NCI-H1417 (cell line): ENCODE data around the gene NEFH.
"Not testable (repeated sequence)": the region's sequence is repeated elsewhere in the genome, so short reads cannot be mapped to it uniquely, and the experiment has no call there.

Experiments used
- DNase-seq, 3 experiments: peaks; one replicate each; lab custom pipeline; 2025; lab: John Stamatoyannopoulos, UW

Gene NEFH, protein sequence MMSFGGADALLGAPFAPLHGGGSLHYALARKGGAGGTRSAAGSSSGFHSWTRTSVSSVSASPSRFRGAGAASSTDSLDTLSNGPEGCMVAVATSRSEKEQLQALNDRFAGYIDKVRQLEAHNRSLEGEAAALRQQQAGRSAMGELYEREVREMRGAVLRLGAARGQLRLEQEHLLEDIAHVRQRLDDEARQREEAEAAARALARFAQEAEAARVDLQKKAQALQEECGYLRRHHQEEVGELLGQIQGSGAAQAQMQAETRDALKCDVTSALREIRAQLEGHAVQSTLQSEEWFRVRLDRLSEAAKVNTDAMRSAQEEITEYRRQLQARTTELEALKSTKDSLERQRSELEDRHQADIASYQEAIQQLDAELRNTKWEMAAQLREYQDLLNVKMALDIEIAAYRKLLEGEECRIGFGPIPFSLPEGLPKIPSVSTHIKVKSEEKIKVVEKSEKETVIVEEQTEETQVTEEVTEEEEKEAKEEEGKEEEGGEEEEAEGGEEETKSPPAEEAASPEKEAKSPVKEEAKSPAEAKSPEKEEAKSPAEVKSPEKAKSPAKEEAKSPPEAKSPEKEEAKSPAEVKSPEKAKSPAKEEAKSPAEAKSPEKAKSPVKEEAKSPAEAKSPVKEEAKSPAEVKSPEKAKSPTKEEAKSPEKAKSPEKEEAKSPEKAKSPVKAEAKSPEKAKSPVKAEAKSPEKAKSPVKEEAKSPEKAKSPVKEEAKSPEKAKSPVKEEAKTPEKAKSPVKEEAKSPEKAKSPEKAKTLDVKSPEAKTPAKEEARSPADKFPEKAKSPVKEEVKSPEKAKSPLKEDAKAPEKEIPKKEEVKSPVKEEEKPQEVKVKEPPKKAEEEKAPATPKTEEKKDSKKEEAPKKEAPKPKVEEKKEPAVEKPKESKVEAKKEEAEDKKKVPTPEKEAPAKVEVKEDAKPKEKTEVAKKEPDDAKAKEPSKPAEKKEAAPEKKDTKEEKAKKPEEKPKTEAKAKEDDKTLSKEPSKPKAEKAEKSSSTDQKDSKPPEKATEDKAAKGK

DNA sequence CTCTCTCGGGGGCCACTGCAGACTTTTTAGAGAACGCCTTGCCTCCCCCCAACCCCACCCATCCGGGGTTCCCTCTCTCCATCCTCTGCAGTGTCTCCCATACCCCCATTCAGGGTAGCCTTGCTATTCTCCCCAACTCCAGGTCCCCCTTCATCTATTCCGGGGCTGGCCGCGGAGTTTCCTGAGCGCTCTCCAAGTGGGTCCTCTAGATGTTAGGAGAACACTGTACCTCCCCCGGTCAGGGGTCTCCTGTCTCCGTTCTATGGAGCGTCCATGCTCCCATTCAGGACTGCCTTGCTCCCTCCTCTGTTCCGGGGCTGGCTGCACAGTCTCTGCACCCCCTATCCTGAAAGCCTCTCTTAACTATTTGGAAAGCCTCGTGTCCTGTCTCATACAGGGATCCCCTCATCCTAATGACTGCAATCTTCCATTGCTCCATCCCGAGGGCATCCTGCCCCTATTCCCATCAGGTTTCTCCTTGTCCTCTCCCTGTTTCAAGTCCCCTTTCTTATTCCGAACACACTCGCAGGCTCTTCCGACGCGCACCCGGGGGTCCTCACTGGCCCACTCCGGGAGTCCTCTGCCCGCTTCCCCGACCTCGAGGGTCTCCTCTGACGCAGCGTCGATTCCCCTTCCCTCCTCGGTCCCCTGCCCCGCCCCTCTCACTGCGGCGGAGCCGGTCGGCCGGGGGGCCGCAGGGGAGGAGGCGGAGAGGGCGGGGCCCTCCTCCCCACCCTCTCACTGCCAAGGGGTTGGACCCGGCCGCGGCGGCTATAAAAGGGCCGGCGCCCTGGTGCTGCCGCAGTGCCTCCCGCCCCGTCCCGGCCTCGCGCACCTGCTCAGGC, at the start of gene NEFH:
NEFH (plus strand) TSS at position 802 of the 845 bp plus-strand sequence. CDS start 45 bp downstream, outside the sequence.
- DNase-seq: peak; percentile 13 to 19 (median 14)

DNA sequence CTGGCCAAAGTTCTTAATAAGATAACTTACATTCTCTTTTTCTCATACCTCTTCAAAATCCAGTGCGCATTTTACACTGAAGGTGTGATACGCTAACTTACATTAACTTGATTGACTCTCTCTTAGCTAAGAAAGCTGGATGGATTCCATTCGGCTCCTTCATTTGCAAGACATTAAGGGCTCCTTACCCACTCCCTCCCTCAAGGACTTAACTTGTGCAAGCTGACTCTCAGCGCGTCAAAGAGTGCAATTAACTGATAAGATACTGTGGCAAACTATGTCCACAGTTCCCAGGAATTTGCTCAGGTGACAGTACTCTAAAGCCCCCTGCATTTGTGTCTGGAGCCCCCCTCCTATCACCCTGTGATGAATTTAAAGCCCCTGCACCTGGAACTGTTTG, 48.0 kb upstream of the NEFH start:
- no peak for DNase-seq

DNA sequence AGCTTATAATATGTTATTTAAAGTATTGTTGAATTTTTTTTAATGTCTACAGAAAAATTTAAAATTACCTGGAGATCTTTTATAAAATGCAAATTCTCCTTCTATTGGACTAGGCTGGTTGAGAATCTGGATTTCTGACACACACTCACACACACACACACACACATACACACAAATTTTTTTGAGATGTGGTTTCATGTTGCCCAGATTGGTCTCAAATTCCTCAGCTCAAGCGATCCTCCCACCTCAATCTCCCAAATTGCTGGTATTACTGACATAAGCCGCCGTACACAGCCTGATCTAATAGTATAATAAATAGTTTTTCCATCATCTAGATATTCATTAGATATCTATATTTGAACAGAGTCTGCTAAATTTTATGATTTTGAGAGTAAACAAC, 46.2 kb upstream of the NEFH start:
- DNase-seq: no peak

DNA sequence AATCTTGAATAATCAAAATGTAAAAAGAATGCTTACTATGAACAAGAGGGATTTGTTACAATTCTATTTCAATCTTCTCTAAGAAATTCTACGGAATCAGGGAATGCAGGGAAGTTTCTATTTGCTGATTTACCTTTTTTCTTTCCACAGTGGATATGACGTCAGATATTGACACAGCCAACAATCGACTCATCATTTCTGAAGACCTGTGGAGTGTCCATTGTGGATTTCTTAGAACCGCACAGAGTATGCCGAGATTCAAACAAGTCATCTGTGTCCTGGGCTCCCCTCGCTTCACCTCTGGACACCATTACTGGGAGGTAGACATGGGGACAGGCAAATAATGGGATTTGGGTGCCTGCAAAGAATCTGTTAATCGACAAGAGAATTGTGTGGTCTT, 45.7 kb upstream of the NEFH start:
- no peak for DNase-seq

DNA sequence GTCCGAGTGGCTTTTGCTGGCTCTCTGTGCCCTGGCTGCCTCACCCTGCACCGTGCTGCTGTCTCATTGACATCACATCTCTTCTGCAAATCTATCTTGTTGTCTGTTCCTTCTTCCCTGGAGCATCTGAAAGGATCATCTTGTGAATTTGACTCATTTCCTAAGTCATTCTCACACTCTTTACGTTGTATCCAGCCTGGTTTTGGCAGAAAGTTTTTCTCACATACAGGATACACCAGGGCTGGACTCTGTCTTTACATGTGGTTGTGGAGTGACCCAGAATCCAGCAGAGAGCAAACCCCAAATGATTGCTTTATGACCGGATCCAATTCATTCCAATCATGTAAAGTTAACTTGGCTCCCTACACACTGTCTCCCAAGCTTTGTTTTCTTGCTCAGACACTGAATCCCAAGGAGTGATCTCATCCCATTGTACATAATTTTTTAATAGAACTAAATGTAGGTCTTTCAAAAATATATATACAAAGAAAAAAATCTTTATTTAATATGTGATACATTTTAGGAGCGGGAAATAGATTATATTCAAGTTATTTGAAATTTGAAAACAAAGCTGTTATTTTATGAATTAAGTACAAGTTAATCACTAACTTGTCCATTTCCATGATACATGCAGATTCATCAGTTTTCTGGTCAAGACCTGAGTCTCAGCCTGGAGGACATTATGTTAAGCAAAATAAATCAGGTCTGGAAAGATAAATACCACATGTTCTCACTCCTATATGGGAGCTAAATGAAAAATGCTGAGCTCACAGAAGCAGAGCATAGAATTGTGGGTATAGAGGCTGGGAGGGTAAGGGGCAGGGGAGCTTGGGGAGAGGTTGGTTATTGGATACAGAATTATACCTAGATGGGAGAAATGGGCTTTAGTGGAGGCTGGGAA, 44.5 kb upstream of the NEFH start:
- no peak for DNase-seq

DNA sequence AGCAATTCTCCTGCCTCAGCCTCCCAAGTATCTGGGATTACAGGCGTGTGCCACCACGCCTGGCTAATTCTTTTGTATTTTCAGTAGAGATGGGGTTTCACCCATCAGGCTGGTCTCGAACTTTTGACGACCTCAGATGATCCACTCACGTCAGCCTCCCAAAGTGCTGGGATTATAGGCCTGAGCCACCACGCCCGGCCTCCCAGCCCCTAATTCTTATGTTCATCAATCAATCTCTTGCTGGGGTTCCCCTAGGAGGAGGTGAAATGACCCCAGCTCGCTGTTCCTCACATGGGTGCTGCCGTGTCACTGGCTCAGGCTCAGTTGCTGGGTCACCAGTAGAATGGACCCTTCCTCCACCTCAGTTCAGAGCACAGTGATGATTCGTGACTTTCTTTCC, 41.7 kb upstream of the NEFH start, which contains the start of gene RFPL1:
RFPL1 (plus strand) TSS at position 301 of the 400 bp plus-strand sequence.
- DNase-seq: not testable (repeated sequence)

DNA sequence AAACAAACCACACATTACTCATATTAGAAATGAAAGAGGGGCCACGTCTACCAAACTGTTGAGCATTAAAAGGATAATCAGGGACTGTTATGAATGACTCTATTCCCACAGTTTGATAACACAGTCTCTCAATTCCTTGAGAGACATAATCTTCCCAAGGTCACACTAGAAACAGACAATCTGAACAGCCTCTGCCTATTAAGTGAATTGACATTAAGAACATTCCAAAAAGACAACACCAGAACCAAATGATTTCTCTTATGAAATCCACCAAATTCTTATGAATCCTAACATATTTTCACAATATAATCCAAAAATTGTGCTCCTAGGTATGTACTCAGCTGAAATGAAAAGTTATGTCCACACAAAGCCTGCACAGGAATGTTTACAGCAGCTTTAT, 37.0 kb upstream of the NEFH start:
- no peak for DNase-seq

DNA sequence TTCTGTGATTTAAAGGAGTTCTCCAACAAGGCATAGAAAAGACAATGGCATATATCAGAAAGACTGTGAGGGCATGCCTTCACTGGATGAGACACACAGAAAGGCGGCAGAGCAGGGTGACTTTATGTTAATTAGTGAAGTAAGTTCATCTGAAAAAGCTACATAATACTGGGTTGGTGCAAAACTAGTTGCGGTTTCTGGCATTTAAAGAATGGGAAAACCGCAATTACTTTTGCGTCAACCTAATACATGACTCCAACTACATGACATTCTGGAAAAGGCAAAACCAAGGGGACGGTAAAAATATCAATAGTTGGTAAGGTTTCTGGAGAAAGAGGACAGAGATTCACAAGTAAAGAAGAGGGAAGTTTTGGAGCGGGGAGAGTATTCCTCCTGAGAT, 36.6 kb upstream of the NEFH start:
- no peak for DNase-seq

DNA sequence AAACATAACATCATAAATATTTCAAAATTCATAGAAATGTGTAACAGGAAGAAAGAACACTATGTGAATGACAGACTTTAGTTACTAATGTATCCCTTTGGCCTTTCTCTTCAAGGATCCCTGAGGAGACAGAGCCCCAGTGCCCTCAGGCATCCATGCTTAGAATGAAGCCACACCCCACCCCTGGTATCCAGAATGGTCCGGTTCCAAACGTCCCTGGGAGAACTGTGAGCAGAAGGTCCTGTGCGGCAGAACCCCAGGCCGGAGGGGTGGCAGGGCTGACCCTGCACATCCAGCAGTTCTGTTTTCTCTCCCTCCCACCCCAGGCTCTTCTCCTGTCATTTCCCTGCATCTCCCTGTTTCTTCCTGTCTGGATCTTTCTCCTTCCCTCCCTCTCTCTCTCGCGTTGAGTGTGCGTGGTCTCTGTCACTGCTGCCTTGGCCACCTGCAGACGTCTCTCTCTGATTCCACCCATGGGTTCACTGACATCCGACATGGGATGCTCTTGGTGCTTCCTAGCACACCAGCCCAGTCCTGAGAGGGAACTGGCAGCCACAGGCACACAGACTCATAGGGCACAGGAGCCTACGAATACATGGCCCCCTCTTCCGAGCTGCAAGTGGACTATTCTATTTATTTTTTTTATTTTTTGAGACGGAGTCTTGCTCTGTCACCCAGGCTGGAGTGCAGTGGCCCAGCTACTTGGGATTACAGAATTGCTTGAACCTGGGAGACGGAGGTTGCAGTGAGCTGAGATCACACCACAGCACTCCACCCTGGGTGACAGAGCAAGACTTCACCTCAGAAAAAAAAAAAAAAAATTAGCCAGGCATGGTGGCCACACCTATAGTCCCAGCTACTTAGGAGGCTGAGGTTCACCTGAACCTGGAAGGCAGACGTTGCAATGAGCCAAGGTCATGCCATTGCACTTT, 35.9 kb upstream of the NEFH start:
- no peak for DNase-seq

DNA sequence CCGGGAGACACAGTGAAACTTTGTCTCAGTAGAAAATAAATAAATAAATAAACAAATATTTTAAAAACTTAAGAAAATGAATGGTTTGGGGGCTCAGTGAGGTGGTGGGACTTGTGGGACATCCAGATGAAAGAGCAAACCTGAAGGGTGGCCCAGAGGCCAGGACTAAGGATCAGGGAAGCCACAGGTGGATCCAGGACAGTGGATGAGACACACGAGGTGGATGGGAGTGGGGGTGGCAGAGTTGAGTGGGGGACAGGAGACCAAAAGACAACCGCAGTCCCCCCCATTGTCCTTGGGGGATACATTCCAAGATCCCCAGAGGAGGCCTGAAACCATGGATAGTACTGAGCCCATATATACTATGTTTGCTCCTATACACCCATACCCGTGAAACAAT, 34.5 kb upstream of the NEFH start:
- DNase-seq: no peak

DNA sequence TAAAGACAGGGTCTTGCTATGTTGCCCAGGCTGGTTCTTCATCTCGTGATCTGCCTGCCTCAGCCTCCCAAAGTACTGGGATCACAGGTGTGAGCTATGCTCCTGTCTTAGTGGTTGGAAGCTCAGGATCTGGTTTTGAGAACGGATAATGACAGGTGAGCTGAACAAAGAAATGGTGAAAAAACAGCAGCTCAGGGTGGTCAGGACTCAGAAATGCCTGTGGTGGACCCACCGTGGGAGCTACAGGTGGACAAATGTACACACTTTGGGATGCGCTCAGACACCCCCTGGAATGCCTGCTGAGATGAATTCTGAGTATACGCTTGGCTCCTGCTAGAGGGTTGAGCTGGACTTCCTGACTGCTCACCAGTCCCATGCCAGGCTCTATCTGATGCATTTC, 32.1 kb upstream of the NEFH start:
- no peak for DNase-seq

DNA sequence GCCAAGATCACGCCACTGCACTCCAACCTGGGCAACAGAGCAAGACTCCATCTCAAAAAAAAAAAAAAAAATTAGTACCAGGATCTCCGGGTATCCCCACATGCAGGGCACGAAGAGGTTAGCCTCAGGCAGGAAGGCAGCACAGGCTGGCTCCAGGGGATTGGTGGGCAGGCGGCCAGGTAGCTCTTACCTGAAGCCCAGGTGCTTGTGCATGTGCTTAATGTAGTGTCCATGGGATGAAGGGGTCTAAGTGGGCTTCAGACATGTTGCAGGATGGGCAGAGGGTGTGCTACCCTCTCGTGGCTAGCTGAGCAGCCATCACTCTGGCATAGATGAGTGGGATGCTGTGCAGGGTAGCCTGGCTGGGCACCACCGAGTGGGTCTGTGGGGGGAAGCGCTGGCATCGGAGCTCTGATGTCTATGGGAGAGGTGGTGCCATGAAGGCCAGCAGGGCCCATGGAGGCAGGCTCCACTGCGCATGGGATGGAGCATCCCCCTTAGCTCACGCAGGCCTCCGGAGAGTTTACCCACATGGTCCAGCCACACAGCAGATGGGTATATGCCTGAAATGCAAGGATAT, 30.6 kb upstream of the NEFH start:
- no peak for DNase-seq

DNA sequence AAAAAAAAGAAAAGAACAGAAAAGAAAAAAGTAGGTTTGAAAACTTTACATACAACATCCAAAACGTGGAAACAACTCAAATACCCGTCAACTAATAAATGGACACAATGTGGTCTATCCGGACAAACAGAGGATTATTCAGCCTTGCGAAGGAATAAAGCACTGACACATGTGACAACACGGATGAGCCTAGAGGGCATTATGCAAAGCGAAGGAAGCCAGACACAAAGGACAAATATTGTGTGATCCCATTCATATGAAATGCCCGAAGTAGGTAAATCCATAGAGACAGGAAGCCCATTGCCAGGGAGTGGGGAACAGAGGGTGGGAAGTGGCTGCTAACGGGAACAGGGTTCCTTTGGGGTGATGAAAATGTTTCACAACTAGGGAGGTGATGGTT, 29.8 kb upstream of the NEFH start:
- no peak for DNase-seq

DNA sequence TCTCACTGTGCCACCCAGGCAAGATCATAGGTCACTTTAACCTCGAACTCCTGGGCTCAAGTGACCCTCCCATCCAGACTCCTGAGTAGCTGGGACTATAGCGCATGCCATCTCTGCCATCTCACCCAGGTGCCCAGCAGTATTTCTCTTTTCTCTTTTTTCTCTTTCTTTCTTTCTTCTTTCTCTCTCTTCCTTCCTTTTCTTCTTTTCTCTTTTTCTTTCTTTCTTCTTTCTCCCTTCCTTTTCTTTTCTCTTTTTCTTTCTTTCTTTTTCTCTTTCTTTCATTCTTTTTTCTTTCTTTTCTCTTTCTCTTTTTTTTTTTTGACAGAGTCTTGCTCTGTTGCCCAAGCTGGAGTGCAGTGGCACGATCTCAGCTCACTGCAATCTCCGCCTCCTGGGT, 28.2 kb upstream of the NEFH start:
- no peak for DNase-seq

DNA sequence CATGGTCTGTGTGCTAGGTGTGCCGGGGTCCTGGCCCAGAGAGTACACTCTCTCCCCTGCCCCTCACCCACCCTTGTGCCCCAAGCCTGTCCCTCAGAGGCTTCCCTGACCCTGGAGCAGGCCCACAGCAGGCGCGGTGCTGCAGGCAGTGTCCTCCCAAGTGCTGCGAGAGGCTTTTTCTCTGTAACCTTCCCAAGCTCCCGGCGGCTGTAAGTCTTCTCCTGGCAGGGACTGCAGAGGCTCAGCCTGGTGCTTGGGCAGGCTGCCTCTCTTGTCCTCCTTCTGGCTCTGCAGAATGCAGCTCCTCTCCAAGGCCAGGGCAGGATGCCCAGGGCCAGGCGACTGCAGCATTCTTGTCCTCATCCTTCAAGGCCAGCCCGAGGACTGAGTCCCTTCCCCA, 25.7 kb upstream of the NEFH start:
- no peak for DNase-seq

DNA sequence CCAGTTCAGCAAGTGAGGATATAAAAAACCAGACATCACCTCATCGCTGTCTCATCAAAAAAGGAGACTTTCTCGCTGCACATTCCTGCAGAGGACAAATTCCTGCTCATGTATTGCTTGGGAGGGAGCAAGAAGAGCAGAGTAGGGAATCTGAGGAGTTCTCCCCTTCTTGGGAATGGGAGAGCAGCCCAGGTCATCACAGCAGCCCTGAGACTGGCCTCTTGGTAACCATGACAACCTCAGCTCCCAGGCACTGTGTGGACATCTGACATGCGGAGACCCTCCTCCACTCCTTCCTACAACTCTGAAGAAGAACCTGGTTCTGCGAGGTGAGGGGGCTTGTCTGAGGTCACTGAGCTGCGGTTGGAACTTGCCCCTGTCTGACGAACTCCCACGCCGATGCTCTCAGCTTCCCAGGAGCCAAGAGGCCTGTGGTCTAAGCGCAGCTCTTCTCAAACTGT, 23.8 kb upstream of the NEFH start:
- no peak for DNase-seq

DNA sequence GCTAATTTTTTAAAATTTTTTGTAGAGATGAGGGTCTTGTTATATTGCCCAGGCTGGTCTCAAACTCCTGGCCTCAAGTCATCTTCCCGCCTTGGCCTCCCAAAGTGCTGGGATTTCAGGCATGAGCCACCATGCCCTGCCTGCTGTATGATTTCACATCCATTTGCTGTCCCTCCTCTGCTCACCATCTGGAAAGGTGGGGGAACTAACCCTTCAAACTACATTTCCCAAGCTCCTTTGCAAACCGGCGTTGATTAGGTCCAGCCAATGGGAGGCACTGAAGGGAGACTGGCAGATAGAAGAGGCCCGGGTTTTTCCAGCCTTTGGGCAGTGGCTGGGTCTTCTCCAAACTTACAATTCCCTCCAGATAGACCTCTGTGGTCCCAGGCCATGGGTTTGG, 22.3 kb upstream of the NEFH start:
- DNase-seq: peak; percentile 4 to 19 (median 7)

DNA sequence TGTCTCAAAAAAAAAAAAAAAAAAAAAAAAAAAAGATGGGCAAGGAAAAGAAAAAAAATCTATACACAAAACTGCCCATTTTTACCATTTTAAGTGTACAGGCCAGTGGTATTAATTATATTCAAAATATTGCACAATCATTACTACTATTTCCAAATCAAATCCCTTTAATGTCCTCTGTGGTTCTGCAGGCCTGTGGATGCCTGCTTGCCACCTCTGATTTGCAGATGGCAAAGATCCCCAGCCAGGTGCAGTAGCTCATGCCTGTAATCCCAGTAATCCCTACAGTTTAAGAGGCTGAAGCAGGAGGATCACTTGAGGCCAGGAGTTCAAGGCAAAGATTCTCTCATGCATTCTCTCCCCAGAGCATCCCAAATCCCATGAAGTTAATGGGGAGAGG, 21.5 kb upstream of the NEFH start:
- no peak for DNase-seq

DNA sequence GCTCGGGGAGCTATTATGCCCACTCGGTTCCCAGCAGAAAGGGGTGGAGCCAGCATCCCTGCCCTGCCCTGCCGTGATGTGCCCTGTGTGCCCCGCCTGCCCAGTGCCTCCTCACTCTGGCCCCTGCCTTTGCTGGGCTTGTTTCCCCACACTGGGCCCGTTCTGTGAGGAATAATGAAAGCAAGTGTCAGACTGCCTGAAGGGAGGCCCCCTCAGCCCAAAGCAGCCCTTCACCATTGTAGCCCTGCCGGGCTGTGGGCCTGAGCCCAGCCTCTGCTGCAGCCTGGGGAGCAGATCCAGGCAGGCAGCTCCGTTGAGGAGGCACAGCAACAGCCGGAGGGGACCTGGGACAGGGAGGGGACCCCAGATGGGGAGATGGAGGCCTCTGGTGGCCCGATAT, 20.2 kb upstream of the NEFH start:
- DNase-seq: no peak
